Vagina (tissue), 2 donors: ENCODE results near the gene SPATA24. TPM values are rescaled to one million over a fixed set of nuclear protein-coding genes. Genes with fewer than 3 reads are reported as not detected.

ENCODE experiments used
- DNase-seq, 2 donors: peaks; one replicate each; pipeline ENCODE4 v3.0.0-alpha.2; 2017; ENCODE audit errors: extremely low spot score in 2 of 2
- H3K27ac ChIP-seq: fragments of 200-600 bp; sonication (generic); one replicate; pipeline ENCODE4 v1.5.1; 2019
- H3K27me3 ChIP-seq: fragments of 200-600 bp; sonication (generic); one replicate; pipeline ENCODE4 v1.5.1; 2019
- H3K36me3 ChIP-seq, 2 donors: fragments of 200-600 bp; sonication (generic); one replicate each; pipeline ENCODE4 v1.5.1; 2017 to 2019
- H3K4me1 ChIP-seq: fragments of 200-600 bp; sonication (generic); one replicate; pipeline ENCODE4 v1.5.1; 2019
- H3K4me3 ChIP-seq, 2 donors: fragments of 200-600 bp; sonication (generic); 1 replicate in 1 of 2; 2 replicates in 1 of 2; pipeline ENCODE4 v1.5.1; 2016 to 2019
- H3K9me3 ChIP-seq: fragments of 200-600 bp; sonication (generic); one replicate; pipeline ENCODE4 v1.5.1; 2019
- CTCF ChIP-seq, 3 experiments: fragments of 450-650 bp in 2 of 3; fragments of 200-600 bp in 1 of 3; sonication (generic) in 1 of 3; IDR thresholded peaks; one replicate each; pipeline ENCODE4 v1.5.1; 2017 to 2019; ENCODE audit warnings: antibody characterized with exemption in 3 of 3, mild to moderate bottlenecking in 2 of 3, moderate library complexity in 2 of 3
- POLR2A ChIP-seq, 2 donors: fragments of 450-650 bp; IDR thresholded peaks; one replicate each; pipeline ENCODE4 v1.6.1; 2017; ENCODE audit warnings: antibody characterized with exemption in 2 of 2, mild to moderate bottlenecking in 2 of 2, moderate library complexity in 2 of 2
- POLR2AphosphoS5 ChIP-seq, 2 donors: sonication (generic); formaldehyde crosslinking; IDR thresholded peaks; one replicate each; pipeline ENCODE4 v1.9.0; 2017; ENCODE audit warnings: antibody characterized with exemption in 2 of 2, mild to moderate bottlenecking in 2 of 2, low read depth in 1 of 2; ENCODE audit not compliant: insufficient read depth in 1 of 2
- intact Hi-C: fragments of 100-400 bp; cut with DNase I; formaldehyde crosslinking; loops from one replicate; pipeline ENCODE4 v1.15.1; 2023
- total RNA-seq: library from RNA; depleted of rRNA; stranded (reverse); fragments of >200 nt; gene quantifications from one replicate; pipeline ENCODE4 v1.2.3, GENCODE V29; 2016

Gene SPATA24
- total RNA-seq, 1 donor from 2014 or later: 12.3 TPM

- no peak for DNase-seq
- no peak overlapping the region for H3K27ac ChIP-seq
- no peak for TF ChIP-seq POLR2A (IDR thresholded peaks at IDR 0.05)
- no peak for TF ChIP-seq CTCF (IDR thresholded peaks at IDR 0.05)
- no peak for TF ChIP-seq POLR2AphosphoS5 (IDR thresholded peaks at IDR 0.05; ENCODE audit: insufficient read depth in 1 of 2, low read depth in 1 of 2)
- intact Hi-C loops: no loop called here
- no peak overlapping the region for H3K4me3 ChIP-seq
- H3K36me3 ChIP-seq: peaks cover 0 to 4% of the 10 kb centered on the region in 2 donors
- H3K4me1 ChIP-seq: peaks cover 5% of the 10 kb centered on the region
- H3K27me3 ChIP-seq: no peaks in the 10 kb centered on the region
- H3K9me3 ChIP-seq: no peaks in the 10 kb centered on the region
Measured at GRCh38 chr5:139377226-139377625, 26.7 kb downstream of the SPATA24 start.

- no peak for DNase-seq
- no peak overlapping the region for H3K4me3 ChIP-seq
- no peaks in the 10 kb centered on the region for H3K27me3 ChIP-seq
- peaks cover 5% of the 10 kb centered on the region for H3K4me1 ChIP-seq
- no peaks in the 10 kb centered on the region for H3K9me3 ChIP-seq
- TF ChIP-seq POLR2AphosphoS5 (IDR thresholded peaks at IDR 0.05; ENCODE audit: insufficient read depth in 1 of 2, low read depth in 1 of 2) (no peak), POLR2A (IDR thresholded peaks at IDR 0.05) (no peak), CTCF (IDR thresholded peaks at IDR 0.05) (no peak)
- no peak overlapping the region for H3K27ac ChIP-seq
- intact Hi-C loops: no loop called here
- H3K36me3 ChIP-seq: peaks cover 0 to 13% of the 10 kb centered on the region in 2 donors
Measured at GRCh38 chr5:139376364-139376763, 27.5 kb downstream of the SPATA24 start.

- TF ChIP-seq POLR2AphosphoS5 (IDR thresholded peaks at IDR 0.05; ENCODE audit: insufficient read depth in 1 of 2, low read depth in 1 of 2): no peak
- no peak for TF ChIP-seq CTCF (IDR thresholded peaks at IDR 0.05)
- TF ChIP-seq POLR2A (IDR thresholded peaks at IDR 0.05): no peak
- H3K4me1 ChIP-seq: peaks cover 5% of the 10 kb centered on the region
- H3K27ac ChIP-seq: no peak overlapping the region
- no peak for DNase-seq
- intact Hi-C loops: no loop called here
- H3K9me3 ChIP-seq: no peaks in the 10 kb centered on the region
- H3K4me3 ChIP-seq: no peak overlapping the region
- H3K36me3 ChIP-seq: peaks cover 0 to 24% of the 10 kb centered on the region in 2 donors
- no peaks in the 10 kb centered on the region for H3K27me3 ChIP-seq
Measured at GRCh38 chr5:139374909-139375308, 29.0 kb downstream of the SPATA24 start.

GRCh38 chr5:139371482-139372435 lies 32.1 kb downstream of the SPATA24 start:
- TF ChIP-seq CTCF (IDR thresholded peaks at IDR 0.05) (no peak), POLR2AphosphoS5 (IDR thresholded peaks at IDR 0.05; ENCODE audit: insufficient read depth in 1 of 2, low read depth in 1 of 2) (no peak), POLR2A (IDR thresholded peaks at IDR 0.05) (no peak)
- intact Hi-C loops: no loop called here
- peaks cover 5% of the 10 kb centered on the region for H3K4me1 ChIP-seq
- no peak for DNase-seq
- no peak overlapping the region for H3K27ac ChIP-seq
- no peaks in the 10 kb centered on the region for H3K27me3 ChIP-seq
- H3K36me3 ChIP-seq: peaks cover 0 to 49% of the 10 kb centered on the region in 2 donors
- no peak overlapping the region for H3K4me3 ChIP-seq
- no peaks in the 10 kb centered on the region for H3K9me3 ChIP-seq

GRCh38 chr5:139369181-139369580 lies 34.7 kb downstream of the SPATA24 start:
- no peaks in the 10 kb centered on the region for H3K27me3 ChIP-seq
- intact Hi-C loops: no loop called here
- no peak for TF ChIP-seq POLR2A (IDR thresholded peaks at IDR 0.05)
- TF ChIP-seq CTCF (IDR thresholded peaks at IDR 0.05): no peak
- no peak for TF ChIP-seq POLR2AphosphoS5 (IDR thresholded peaks at IDR 0.05; ENCODE audit: insufficient read depth in 1 of 2, low read depth in 1 of 2)
- no peak overlapping the region for H3K4me3 ChIP-seq
- no peak for DNase-seq
- H3K27ac ChIP-seq: no peak overlapping the region
- peaks cover 5 to 72% of the 10 kb centered on the region in 2 donors for H3K36me3 ChIP-seq
- no peaks in the 10 kb centered on the region for H3K9me3 ChIP-seq
- H3K4me1 ChIP-seq: peaks cover 5% of the 10 kb centered on the region
